Iris pigment epithelial cell (primary cell): ENCODE measurements around the gene CWC27.

Experiments
- DNase-seq: peaks from one replicate; pipeline ENCODE4 v3.0.0-alpha.2; 2011; ENCODE audit warnings: low read depth

The CWC27 gene

DNA sequence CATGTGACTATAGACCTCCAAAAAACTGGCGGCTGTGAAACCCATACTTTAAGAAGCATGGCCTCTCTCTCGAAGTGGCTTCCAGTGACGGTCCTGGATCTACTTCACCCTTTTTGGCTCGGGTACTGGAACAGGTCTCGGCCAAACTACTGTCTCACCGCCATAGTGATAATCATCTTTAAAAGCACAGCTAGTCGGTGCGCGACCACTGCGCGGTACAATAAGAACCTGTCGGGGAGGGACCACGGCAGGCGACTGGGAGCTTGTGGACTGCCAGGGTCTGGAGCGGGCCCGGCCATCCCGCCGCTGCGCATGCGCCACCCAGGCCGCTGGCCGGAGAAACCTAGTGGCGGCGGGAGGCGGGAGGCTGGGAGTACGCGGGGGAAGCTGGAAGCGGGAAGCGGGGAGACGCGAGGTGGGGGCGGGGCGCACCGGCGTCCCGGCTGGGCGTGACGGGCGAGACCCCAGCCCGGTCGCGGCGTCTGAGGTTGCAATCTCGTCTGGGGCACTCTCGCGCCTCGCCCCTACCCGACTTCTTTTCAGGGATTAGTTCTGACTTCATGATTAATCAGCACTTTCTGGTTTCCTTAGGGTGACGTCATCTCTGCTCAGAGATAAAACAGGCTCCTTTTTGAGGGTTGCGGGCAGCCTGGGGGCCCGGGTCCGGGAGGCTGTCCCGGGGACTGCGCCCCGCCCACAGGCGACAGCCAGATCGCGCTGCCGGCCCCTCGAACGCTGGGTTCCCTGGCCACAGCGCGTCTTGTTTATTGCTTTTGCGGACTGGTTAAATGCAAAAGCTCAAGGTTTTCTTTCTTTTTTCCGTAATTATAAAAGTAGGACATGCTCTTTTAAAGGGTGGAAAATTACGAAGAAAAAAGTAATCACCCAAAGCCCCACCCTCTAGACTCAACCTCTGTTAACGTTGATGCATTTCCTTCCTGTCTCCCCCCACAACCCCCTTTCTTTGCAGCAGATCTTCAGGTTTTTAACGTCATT is 266.8 kb downstream of the CWC27 start:
- peak; percentile 95 for DNase-seq

DNA sequence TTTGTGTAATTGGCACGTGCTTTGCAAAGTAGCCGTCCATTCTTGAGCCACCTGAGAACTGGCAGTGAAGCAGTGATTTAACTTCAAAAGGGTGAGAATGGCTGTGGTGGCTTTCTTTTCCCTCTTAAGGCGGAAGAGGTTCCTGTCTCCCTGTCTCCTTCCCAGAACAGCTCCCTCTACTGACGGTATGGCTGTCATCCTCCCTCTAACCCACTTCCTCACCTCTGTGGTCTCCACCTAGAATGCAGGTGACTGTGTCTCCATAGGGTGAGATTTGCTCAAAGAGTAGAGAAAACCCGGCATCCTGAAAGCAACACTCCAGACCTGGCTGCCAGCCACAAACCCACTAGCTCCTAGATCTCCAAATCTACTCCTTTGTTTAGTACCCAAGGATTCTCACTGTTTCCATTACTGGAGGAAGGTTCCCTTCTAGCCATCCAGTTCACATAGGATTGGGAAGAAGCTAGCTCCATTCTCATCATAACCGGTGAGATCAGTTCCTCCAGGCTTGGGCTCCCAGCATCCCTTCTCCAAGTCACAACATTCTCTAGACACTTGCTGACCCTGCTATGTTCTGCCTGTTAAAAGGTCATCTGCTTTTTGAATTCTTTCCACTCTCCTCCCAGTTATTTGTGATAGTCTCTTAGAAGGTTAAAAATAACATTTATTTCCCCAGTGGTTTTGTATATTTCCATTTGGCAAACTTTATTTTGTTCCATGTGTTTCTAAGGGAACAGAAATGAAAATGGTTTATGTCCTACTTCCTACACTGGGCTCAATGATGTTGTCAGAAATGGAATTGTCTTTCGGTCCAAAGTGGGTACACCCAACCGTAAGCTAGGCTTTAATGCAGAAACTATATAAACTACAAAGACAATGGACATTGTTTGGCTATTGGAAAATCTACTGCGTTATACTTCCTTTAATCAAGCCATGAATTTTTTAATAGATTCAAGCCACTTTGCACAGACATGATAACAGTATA is 269.4 kb downstream of the CWC27 start:
- no peak for DNase-seq

DNA sequence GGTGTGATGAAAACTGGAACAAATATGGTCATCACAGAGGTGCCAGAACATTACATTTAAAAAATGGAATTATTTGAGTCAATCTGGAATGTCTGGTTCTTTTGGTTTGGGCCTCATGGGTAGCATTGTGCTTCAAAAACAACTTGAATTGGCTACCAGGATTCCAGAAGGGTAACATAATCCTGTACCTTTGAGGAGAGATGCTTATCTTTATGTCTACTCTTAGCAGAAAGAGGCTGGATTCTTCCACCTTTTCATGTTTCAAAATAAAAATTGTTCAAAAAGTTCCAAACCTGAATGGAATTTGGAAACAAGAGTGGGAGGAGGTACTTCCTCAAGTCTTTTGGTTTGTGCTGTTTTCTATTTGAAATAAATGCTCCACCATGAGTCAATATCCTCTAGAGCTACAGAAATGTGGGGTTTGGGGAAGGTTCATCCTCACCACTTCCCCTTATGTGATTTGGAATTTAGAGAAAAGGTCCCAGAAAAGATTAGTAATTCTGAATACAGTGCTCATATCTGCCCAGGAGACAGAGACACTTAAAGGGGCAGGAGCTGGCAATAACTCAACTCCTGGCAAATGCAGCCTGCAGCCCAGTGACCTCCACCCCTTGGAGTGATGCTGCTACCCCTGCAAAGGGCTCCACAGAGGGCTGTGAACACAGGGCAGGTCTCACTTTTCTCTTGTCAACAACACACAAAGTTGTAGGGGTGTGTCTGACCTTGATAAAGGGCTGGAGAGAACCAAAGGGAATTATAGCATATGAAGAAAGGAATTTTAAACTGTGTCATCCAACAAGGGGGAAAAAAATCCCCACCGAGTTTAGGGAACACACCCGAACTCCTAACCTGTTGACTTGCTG is 272.8 kb downstream of the CWC27 start:
- peak; percentile 36 for DNase-seq

DNA sequence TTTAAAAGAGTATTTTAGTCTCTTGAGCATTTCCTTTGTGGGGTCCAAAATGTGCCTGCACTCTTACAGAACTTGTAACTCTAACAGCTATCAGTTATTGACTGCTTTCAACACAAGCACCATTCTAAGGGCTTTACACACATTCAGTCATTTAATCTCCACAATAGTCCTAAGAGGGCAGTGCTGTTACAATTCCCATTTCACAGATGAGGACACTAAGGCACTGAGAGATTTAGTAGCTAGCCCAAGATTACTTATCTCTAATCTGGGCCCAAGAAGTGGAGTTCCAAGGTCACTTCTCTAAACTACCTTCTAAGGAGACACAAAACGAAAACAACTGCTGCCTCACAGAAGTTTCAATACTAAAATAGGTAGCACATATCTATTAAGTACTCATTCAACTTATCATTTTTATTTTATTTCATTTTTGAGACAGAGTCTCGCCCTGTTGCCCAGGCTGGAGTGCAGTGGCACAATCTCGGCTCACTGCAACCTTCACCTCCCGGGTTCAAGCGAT is 275.2 kb downstream of the CWC27 start:
- no peak for DNase-seq

DNA sequence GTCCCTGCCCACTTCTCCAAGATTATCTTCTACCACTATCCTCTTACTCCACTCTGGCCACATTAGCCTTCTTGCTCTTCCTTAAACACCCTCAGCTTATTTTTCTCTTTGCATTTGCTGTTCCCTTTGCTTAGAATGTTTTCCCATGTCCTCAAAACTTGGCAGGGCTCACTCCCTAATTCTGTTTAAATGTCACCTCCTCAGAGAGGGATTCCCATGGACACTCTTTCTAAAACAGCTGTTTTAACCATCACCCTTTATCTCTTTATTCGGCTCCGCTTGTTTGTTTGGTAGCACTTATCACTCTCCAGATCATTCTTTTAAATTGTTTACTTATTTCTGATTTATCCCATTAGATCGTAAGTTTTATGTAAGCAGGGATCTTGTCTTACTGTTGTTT is 278.5 kb downstream of the CWC27 start:
- DNase-seq: no peak

DNA sequence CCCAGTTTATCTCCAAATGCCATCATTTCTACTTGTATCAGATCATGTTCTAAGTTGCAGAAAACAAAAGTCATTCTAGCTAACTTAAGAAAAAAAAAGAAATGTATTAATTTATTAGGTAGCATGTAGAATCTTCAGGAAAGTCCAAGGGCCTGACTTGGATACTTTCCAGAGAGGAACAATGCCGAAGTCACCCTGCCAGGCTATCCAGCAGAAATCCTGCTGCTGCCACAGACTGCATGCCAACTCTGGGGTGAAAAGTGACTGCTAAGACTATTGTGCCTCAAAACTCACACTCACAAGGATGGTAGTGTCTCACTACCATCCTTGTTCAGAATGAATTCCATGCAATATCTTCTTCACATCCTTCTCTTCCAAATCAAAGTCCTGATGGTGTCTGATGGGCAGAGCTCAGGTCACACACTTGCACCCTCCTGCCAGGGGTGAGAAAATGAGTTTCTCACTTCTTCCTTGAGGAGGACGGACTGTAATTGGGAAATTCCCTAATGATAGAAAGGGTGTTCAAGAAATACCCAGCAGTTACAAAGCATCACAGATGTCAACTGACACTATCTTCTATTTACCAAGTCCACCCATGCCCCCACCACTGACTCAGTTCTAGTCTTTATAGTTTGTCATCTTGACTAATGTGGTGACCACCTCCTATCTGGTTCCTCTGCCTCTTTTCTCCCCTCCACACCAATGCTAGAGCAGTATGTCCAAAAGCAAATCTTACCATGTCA is 279.4 kb downstream of the CWC27 start:
- DNase-seq: no peak

DNA sequence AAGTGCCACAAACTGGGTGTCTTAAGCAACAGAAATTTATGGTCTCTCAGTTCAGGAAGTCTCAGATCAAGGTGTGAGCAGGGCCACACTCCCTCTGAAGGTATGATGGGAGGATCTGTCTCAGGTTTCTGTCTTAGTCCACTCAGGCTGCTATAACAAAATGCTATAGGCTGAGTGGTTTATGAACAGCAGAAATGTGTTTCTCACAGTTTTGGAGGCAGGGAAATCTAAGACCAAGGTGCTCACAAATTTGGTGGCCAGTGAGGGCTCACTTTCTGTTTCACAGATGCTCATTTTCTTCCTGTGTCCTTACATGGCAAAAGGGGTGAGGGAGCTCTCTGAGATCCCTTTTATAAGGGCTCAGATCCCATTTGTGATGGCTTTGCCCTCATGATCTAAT is 281.4 kb downstream of the CWC27 start:
- DNase-seq: no peak

DNA sequence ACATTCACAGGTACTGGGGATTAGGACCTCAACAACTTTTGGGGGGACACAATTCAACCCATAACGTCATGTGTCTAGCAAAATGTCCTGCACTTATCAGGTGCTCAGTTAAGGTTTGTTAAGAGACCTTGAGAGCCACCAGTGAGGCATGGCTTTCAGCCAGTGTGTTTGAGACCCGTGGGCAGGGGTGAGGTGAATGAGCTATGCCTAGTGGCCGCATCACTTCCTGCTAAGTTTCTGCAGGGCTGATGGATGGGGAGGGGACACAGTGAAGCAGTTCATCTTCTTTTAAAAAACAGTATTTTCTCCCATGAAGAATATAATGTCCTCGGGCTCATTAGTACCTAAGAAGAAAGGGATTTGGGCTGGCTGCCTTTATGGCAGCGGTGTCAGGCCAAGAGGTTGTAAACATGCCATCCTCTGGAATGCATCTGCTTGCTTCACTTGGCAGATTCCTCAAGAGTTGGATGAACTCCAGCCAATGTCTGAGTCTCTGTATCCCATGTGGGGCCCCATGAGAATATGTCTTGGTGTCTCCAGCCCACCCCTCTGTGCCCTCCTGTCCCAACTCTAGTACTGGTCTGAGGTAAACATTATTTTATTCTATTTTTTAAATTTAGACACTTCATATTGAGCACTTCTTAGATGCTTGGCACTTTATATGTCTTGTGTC is 282.2 kb downstream of the CWC27 start:
- no peak for DNase-seq

DNA sequence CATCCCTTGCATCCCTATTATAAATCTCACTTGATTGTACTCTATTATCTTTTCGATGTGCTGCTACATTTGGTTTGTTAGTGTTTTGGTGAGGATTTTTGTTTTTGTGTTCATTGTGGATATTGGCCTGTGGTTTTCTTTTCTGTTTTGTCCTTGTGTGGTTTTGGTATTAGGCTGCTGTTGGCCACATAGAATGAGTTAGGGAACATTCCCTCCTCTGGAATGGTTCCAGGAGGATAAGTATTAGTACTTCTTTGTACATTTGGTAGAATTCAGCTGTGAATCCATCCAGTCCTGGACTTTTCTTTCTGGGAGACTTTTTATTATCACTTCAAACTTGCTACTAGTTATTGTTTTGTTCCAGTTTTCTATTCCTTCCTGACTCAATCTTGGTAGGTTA is 287.2 kb downstream of the CWC27 start:
- DNase-seq: peak; percentile 34

DNA sequence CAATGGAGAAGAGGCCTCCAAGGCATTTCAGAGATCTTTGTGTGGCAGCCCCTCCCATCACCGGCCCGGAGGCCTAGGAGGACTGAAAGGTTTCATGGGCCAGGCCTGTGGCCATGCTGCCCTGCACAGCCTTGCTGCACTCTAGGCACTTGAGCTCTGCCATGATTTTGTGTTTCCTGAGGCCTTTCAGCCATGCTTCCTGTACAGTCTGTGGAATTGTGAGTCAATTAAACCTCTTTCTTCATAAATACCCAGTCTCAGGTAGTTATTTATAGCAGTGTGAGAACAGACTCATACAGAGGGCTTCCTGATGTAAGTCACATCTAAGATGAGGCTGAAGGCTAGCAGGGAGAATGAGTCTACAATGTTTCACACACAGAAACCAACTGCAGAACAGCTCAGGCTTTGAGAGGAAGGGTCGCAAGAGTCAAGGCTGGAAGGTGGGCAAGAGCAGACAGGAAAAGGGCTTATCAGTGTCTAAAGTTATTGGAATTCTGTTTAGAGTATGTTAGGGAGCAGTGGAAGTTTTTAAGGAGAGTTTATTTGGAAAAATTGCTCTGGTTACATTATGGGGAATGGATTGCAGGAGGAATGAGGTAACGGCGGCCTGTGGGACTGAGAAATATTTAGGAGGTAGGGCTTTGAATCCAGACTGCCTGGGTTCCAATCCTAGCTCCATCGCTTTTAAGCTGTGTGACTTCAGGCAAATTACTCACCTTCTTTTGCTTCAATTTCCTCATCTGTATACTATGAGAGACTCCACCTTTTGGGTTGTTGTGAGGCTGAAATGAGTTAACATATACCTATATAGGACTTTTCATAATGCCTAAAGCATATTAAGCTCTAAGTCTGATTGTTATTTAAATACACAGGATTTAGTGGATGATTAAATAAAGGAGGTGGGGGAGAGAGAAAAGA is 291.2 kb downstream of the CWC27 start:
- DNase-seq: peak; percentile 62

DNA sequence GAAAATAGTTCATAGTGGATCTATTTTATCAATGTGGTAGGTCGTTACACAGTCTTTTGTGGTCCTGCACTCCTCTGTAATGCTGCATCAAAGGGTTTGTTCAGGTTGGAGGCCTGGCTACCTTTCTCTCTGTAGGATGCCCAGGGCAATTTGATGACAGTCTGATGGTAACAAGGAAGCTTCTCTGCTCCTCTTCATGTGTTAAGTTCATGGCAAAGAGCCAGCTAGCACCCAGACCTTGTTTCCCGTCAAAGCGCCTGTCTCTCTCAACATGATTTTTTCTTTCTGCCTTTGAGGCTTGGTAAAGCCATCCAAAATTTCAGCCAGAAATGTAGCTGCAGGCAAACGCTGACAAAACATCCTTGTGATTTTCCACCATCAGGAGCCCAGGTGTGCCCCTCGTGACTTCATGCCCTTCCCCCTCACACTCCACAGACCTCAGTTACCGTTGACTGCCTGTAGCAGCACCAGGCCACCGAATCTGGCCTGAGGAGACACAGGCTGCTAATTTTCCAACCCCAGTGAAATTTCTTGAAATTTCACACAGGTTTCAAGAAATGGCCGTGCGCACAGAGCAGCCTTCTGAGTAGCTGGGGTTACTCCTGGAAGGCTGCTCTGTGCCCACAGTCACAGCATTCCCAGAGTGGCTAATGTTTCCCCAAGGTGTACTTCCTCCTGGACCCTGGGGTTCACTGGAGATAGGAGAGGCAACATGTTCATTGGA is 292.7 kb downstream of the CWC27 start:
- no peak for DNase-seq

DNA sequence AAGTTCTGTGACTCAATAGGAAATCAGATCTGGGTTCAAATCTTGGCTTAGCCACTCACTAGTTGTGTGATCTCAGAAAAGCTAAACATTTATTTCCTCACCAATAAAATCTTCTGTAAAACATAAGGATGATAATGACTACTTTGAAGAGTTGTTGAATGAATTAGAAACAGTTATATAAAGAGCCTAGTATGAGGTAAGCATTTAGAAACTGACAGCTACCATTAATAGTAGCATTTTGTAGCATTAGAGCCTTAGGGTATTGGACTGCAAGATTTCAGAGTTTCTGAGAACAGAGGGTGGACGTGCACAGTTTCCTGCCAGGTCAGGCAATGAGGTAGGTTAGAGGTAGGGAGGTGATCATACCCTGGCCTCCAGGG is 293.2 kb downstream of the CWC27 start:
- DNase-seq: no peak

DNA sequence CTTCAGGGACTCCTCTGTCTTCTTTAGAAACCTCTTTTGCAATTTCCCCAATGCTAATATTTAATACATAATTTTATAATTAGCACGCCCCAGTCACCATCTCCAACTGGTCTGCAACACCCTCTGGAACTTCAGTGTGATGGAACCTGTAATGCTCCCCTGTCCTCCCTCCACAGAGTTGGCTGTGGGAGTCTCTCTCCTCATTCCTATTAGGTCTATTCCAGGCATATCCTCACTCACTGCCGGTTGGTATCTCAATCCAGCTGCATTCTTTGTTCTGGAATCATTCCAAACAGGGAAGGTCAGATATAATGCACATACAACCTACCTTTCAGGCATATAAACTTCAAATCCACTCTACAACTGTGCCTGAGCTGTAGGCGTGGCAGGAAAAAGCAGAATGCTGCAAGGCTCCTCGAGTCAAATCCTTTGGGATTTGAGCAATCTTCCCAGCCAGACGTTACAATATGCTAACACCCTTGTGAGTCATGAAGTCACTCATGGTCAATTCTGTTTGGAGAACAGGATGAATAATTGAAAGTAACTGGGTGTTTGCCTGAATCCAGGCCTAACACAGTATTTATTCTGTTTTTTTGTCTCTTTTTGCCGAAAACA is 293.8 kb downstream of the CWC27 start:
- DNase-seq: peak; percentile 74

DNA sequence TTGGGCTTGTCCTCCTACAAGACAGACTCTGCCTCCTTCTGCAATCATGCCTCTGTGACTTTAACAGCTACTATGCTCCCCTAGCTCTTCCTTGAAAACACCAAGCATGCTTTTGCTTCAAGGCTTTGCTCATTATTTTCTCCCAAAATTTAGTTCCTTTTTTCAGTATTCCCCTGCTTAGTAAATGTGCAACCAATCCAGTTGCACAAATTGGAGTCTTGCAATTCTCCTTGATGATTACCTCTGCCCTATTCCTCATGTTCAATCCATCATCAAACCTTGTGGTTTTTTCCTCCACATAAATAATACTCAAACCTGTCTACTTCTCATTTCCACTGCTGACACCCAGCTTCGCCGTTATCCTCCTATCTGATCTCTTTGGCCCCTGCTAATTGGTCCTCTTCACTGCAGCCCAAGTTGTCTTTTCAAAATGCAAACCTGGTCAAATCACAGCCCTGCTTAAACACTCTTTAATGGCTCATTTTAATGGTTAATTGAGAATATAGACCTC is 296.3 kb downstream of the CWC27 start:
- no peak for DNase-seq

DNA sequence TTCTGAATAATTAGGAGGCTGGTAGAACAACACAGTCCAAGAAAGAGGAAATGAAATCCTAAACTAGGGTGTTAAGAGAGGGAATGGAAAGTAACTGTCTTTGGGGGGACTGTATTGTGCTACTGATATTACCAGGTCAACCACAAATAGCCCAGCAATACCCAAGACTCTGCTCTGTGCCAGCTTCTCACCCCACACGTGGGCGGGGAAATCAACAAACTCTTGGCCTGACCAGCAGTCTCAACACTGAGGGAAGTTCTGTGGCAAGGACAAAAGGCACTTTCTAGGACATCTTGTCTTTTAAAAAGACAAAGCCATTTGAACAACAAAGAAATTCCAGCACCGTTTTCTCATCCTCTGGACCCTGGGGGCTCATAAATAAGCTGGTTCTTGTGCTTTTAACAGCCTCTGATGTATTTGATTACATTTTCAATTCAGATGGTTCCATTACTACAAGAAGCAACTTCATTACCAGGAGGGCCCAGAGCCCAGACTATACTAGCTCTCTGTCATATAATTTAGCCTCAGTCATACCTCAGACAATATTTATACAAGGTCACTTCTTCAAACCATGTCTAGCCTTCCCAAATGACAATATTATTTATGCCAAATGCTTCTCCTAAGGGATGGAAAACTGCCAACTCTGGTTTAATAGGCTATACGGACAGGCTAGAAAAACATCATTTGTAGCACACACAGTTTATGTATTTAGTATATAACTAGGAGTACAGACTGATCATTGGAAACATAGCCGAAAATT is 297.8 kb downstream of the CWC27 start:
- no peak for DNase-seq

DNA sequence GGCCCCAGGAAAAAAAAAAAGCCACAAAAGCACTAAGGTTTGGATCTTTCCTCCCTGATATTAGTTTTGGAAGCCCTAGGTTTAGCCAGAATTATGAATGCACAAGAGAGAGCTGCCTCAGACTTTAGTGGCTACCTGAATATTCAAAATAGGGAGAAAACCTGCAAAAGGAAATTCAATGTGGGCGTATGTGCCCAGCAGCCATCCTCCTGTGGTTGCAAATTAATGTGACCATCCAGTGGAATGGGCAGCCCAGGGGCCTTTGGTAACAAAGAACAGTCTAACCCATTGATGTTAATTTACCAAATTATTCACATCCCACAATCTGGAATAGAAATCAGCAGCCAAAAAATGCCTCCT is 298.4 kb downstream of the CWC27 start:
- DNase-seq: no peak
